Smooth muscle cell (in vitro differentiated cells): ENCODE results near the gene DRAM2. TPM values are rescaled to one million over a fixed set of nuclear protein-coding genes. Genes with fewer than 3 reads are reported as not detected.

Experiments used
- DNase-seq: peaks from one replicate; lab custom pipeline; 2025; ENCODE audit not compliant: unreplicated experiment; lab: John Stamatoyannopoulos, UW
- H2AFZ ChIP-seq: fragments of 200-600 bp; sonication (generic); 2 replicates; pipeline ENCODE4 v1.6.0; 2016; ENCODE audit warnings: antibody characterized with exemption, low read depth, mild to moderate bottlenecking
- H3F3A ChIP-seq: fragments of 200-600 bp; sonication (generic); 2 replicates; pipeline ENCODE4 v1.6.0; 2017; ENCODE audit warnings: antibody characterized with exemption, low read depth
- H3K27ac ChIP-seq: fragments of 200-600 bp; sonication (generic); 2 replicates; pipeline ENCODE4 v1.5.1; 2016; ENCODE audit warnings: low read depth, mild to moderate bottlenecking
- H3K27me3 ChIP-seq: fragments of 200-600 bp; sonication (generic); 2 replicates; pipeline ENCODE4 v1.6.1; 2016; ENCODE audit warnings: low read depth, mild to moderate bottlenecking
- H3K36me3 ChIP-seq: fragments of 200-600 bp; sonication (generic); 2 replicates; pipeline ENCODE4 v1.5.1; 2016; ENCODE audit warnings: low read depth
- H3K4me1 ChIP-seq: fragments of 200-600 bp; sonication (generic); 2 replicates; pipeline ENCODE4 v1.5.1; 2016; ENCODE audit warnings: low read depth
- H3K4me2 ChIP-seq: fragments of 200-600 bp; sonication (generic); 2 replicates; pipeline ENCODE4 v1.6.0; 2016; ENCODE audit warnings: mild to moderate bottlenecking
- H3K4me3 ChIP-seq: fragments of 200-600 bp; sonication (generic); 2 replicates; pipeline ENCODE4 v1.5.1; 2016; ENCODE audit warnings: mild to moderate bottlenecking
- H3K79me2 ChIP-seq: fragments of 200-600 bp; sonication (generic); 2 replicates; pipeline ENCODE4 v1.6.0; 2016; ENCODE audit warnings: low read depth, mild to moderate bottlenecking
- H3K9ac ChIP-seq: fragments of 200-600 bp; sonication (generic); 2 replicates; pipeline ENCODE4 v1.6.0; 2016; ENCODE audit warnings: low read depth
- H3K9me3 ChIP-seq: fragments of 200-600 bp; sonication (generic); replicated peaks from 2 replicates; pipeline ENCODE4 v1.5.1; 2016; ENCODE audit warnings: low read depth
- H4K20me1 ChIP-seq: fragments of 200-600 bp; sonication (generic); 2 replicates; pipeline ENCODE4 v1.6.0; 2016; ENCODE audit warnings: low read depth
- CTCF ChIP-seq: fragments of 200-600 bp; sonication (generic); IDR thresholded peaks from 2 replicates; pipeline ENCODE4 v1.5.1; 2017; ENCODE audit warnings: borderline replicate concordance, mild to moderate bottlenecking, antibody characterized with exemption; ENCODE audit not compliant: insufficient read depth, poor library complexity, severe bottlenecking
- WGBS: methylation state at CpG from one replicate; pipeline ENCODE4 v1.1.7; 2016; ENCODE audit warnings: low lambda C conversion rate; 5-methylcytosine and 5-hydroxymethylcytosine counted together
- polyA plus RNA-seq: library from polyadenylated mRNA; unstranded; fragments of >200 nt; fragmentation: Nextera tagmentation; extraction: Ambion mirVana; gene quantifications from 2 replicates; pipeline ENCODE4 v1.2.1, GENCODE V29; 2016
- total RNA-seq: library from RNA; depleted of rRNA; stranded (reverse); fragments of >200 nt; gene quantifications from 2 replicates; pipeline ENCODE4 v1.2.3, GENCODE V29; 2014

DRAM2 gene
- total and polyA plus RNA-seq, 2 experiments from 2014 or later: 80.3 to 122 TPM

- 56% methylated on average over 3 of the region's 3 CpGs for WGBS
These were observed 8.1 kb upstream of the DRAM2 start for GRCh38 chr1:111147948-111148347.

GRCh38 chr1:111145963-111146768 lies 6.3 kb upstream of the DRAM2 start:
- no peak for TF ChIP-seq CTCF
- Histone ChIP-seq H3K4me3 (no peak overlapping the region), H3K9ac (no peak overlapping the region), H2AFZ (no peak overlapping the region), H4K20me1 (peaks cover 59% of the 10 kb centered on the region), H3K4me2 (no peak overlapping the region), H3K36me3 (peaks cover 4% of the 10 kb centered on the region), H3K9me3 (no peaks in the 10 kb centered on the region), H3K27me3 (no peaks in the 10 kb centered on the region), H3K4me1 (peaks cover 14% of the 10 kb centered on the region), H3K27ac (no peak overlapping the region), H3F3A (no peaks in the 10 kb centered on the region), H3K79me2 (peaks cover 76% of the 10 kb centered on the region)
- DNase-seq: no peak

More at GRCh38 chr1:111147948-111148347, 8.1 kb upstream of the DRAM2 start:
- no peak for TF ChIP-seq CTCF
- no peak overlapping the region for H3K9ac ChIP-seq
- H3K79me2 ChIP-seq: peaks cover 68% of the 10 kb centered on the region
- no peak overlapping the region for H3K4me3 ChIP-seq
- no peak overlapping the region for H3K4me2 ChIP-seq
- H3K36me3 ChIP-seq: peaks cover 4% of the 10 kb centered on the region
- H3K4me1 ChIP-seq: no peaks in the 10 kb centered on the region
- no peaks in the 10 kb centered on the region for H3K9me3 ChIP-seq
- H3F3A ChIP-seq: no peaks in the 10 kb centered on the region
- no peaks in the 10 kb centered on the region for H3K27me3 ChIP-seq
- peaks cover 63% of the 10 kb centered on the region for H4K20me1 ChIP-seq
- no peak overlapping the region for H3K27ac ChIP-seq
- no peak for DNase-seq
- H2AFZ ChIP-seq: no peak overlapping the region

GRCh38 chr1:111145542-111145941 lies 5.6 kb upstream of the DRAM2 start:
- no peak for DNase-seq
- Histone ChIP-seq H3K9me3 (no peaks in the 10 kb centered on the region), H2AFZ (no peak overlapping the region), H3K27ac (no peak overlapping the region), H3F3A (no peaks in the 10 kb centered on the region), H3K4me2 (no peak overlapping the region), H3K4me3 (no peak overlapping the region), H3K4me1 (peaks cover 18% of the 10 kb centered on the region), H3K36me3 (peaks cover 4% of the 10 kb centered on the region), H3K9ac (no peak overlapping the region), H4K20me1 (peaks cover 59% of the 10 kb centered on the region), H3K27me3 (no peaks in the 10 kb centered on the region), H3K79me2 (peaks cover 80% of the 10 kb centered on the region)
- 92% methylated on average over 2 of the region's 2 CpGs for WGBS
- TF ChIP-seq CTCF: no peak
